NCI-H446 (cell line): ENCODE measurements around the gene CLPTM1L.
A peak's percentile ranks its signal among the peaks of the same experiment; 100 is the strongest.
"Not testable (repeated sequence)": the region's sequence is repeated elsewhere in the genome, so short reads cannot be mapped to it uniquely, and the experiment has no call there.

Experiments
- DNase-seq, 2 experiments: peaks; one replicate each; lab custom pipeline; 2025; lab: John Stamatoyannopoulos, UW

Gene CLPTM1L

GRCh38 chr5:1380011-1380817 is 35.3 kb upstream of the CLPTM1L start:
- DNase-seq = no peak

GRCh38 chr5:1378866-1379659 is 34.2 kb upstream of the CLPTM1L start:
- no peak for DNase-seq

GRCh38 chr5:1378096-1378495 is 33.2 kb upstream of the CLPTM1L start:
- DNase-seq = no peak

- peak; percentile 96 to 100 for DNase-seq
Observed at GRCh38 chr5:1376981-1377380, 32.1 kb upstream of the CLPTM1L start.

GRCh38 chr5:1375871-1376810 is 31.2 kb upstream of the CLPTM1L start:
- DNase-seq = peak; percentile 39 to 72

GRCh38 chr5:1374679-1375055 is 29.8 kb upstream of the CLPTM1L start:
- peak; percentile 98 to 100 for DNase-seq

GRCh38 chr5:1374030-1374678 is 29.3 kb upstream of the CLPTM1L start:
- DNase-seq = no peak

GRCh38 chr5:1371972-1372342 is 27.1 kb upstream of the CLPTM1L start:
- not testable (repeated sequence) for DNase-seq

- DNase-seq = no peak
Observed at GRCh38 chr5:1371218-1371971, 26.5 kb upstream of the CLPTM1L start.

GRCh38 chr5:1370006-1370405 is 25.1 kb upstream of the CLPTM1L start:
- no peak for DNase-seq

- peak in 1 of 2 experiments; percentile 86 for DNase-seq
Observed at GRCh38 chr5:1368756-1369155, 23.9 kb upstream of the CLPTM1L start.

GRCh38 chr5:1368236-1368635 is 23.3 kb upstream of the CLPTM1L start:
- peak in 1 of 2 experiments; percentile 44 for DNase-seq

- DNase-seq = no peak
Observed at GRCh38 chr5:1367149-1367548, 22.2 kb upstream of the CLPTM1L start.

- no peak for DNase-seq
Observed at GRCh38 chr5:1366514-1366913, 21.6 kb upstream of the CLPTM1L start.

GRCh38 chr5:1364211-1364610 is 19.3 kb upstream of the CLPTM1L start:
- DNase-seq = no peak

GRCh38 chr5:1363581-1363980 is 18.7 kb upstream of the CLPTM1L start:
- DNase-seq = no peak

GRCh38 chr5:1363160-1363559 is 18.3 kb upstream of the CLPTM1L start:
- DNase-seq = no peak

- no peak for DNase-seq
Observed at GRCh38 chr5:1362242-1363015, 17.5 kb upstream of the CLPTM1L start.

- DNase-seq = no peak
Observed at GRCh38 chr5:1360861-1361260, 16.0 kb upstream of the CLPTM1L start.

- not testable (repeated sequence) for DNase-seq
Observed at GRCh38 chr5:1360367-1360766, 15.5 kb upstream of the CLPTM1L start.
